Activated CD4-positive, alpha-beta T cell treated with anti-CD3 and anti-CD28 coated beads, Interleukin-2, Interleukin-6, amounts not matched to agents 100 ng/mL and 50 ng/mL, durations not matched to agents 16 hours and 8 hours (primary cell): Measurements from ENCODE around the gene PLXND1.

Source experiments
- DNase-seq: peaks from one replicate; pipeline ENCODE4 v3.0.0-alpha.2; 2020

PLXND1 gene

GRCh38 chr3:129581623-129582022, 24.9 kb downstream of the PLXND1 start:
- no peak for DNase-seq

GRCh38 chr3:129579991-129580390, 26.5 kb downstream of the PLXND1 start:
- DNase-seq, result no peak

GRCh38 chr3:129577925-129578786, 28.3 kb downstream of the PLXND1 start:
- no peak for DNase-seq

- DNase-seq, result no peak
Observed at GRCh38 chr3:129577366-129577765, 29.1 kb downstream of the PLXND1 start.

- peak; percentile 60 for DNase-seq
Observed at GRCh38 chr3:129576514-129577352, 29.7 kb downstream of the PLXND1 start.

- no peak for DNase-seq
Observed at GRCh38 chr3:129575997-129576384, 30.5 kb downstream of the PLXND1 start.

- DNase-seq, result no peak
Observed at GRCh38 chr3:129575233-129575996, 31.1 kb downstream of the PLXND1 start.

GRCh38 chr3:129574206-129574605, 32.3 kb downstream of the PLXND1 start:
- DNase-seq, result no peak

GRCh38 chr3:129573493-129573892, 33.0 kb downstream of the PLXND1 start:
- DNase-seq, result no peak

GRCh38 chr3:129572603-129573002, 33.9 kb downstream of the PLXND1 start:
- no peak for DNase-seq

GRCh38 chr3:129571605-129572547, 34.6 kb downstream of the PLXND1 start:
- DNase-seq, result no peak

- no peak for DNase-seq
Observed at GRCh38 chr3:129569856-129570255, 36.6 kb downstream of the PLXND1 start.

- DNase-seq, result no peak
Observed at GRCh38 chr3:129567939-129568338, 38.5 kb downstream of the PLXND1 start.

- DNase-seq, result no peak
Observed at GRCh38 chr3:129567176-129567705, 39.2 kb downstream of the PLXND1 start.

GRCh38 chr3:129565902-129566301, 40.6 kb downstream of the PLXND1 start:
- DNase-seq, result no peak

GRCh38 chr3:129564981-129565644, 41.4 kb downstream of the PLXND1 start:
- no peak for DNase-seq

GRCh38 chr3:129563850-129564535, 42.5 kb downstream of the PLXND1 start:
- no peak for DNase-seq

GRCh38 chr3:129563332-129563731, 43.1 kb downstream of the PLXND1 start:
- no peak for DNase-seq

- no peak for DNase-seq
Observed at GRCh38 chr3:129562803-129563202, 43.7 kb downstream of the PLXND1 start.

GRCh38 chr3:129561619-129562248, 44.7 kb downstream of the PLXND1 start:
- no peak for DNase-seq
